ENCODE data around the gene BICD1. TPM values are rescaled to one million over a fixed set of nuclear protein-coding genes. Genes with fewer than 3 reads are reported as not detected.

Gene BICD1
- total and polyA plus RNA-seq, 2 of the 13 experiments (the other 11 are each of a cell fraction or from before 2014, with no cell fraction given), result 4.5 to 5.2 TPM

DNA sequence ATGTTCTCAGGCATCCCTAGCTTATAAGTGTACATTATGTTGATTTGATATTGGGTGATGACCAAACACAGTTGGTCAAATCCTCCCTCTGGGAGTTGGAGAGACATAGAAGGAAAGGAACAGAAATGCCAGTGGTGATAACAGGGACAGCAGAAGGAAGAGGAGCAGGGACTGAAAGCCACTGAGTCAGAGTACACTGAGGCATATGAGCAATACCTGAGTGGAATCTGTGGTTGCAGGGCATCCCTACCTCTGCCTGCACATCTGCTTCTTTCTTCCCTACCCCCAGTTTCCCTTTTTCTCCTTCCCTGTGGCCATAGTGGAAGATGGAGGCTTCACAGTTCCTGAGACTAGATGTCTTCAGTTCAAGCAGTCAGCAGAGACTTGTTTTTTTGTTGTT is 44.9 kb downstream of the BICD1 start:
- H3K9me3 ChIP-seq (ENCODE audit: low read length), result no peaks in the 10 kb centered on the region
- TF ChIP-seq POLR2AphosphoS2 (IDR thresholded peaks at IDR 0.05; ENCODE audit: low read depth, low read length), result no peak
- TF ChIP-seq EP300 (IDR thresholded peaks at IDR 0.05; ENCODE audit: low read depth in 2 of 2, low read length in 2 of 2), result no peak
- TF ChIP-seq EP300 (CRISPR knock-in tag; IDR thresholded peaks at IDR 0.05; ENCODE audit: borderline replicate concordance), result no peak
- TF ChIP-seq PHF20 (CRISPR knock-in tag; IDR thresholded peaks at IDR 0.05), result no peak
- TF ChIP-seq ZBTB8A (CRISPR knock-in tag; IDR thresholded peaks at IDR 0.05; ENCODE audit: borderline replicate concordance, low read depth), result no peak
- TF ChIP-seq JUNB (CRISPR knock-in tag; IDR thresholded peaks at IDR 0.05; ENCODE audit: borderline replicate concordance), result no peak
- no peak for TF ChIP-seq TBX2 (CRISPR knock-in tag; IDR thresholded peaks at IDR 0.05; ENCODE audit: borderline replicate concordance)
- H3K4me1 ChIP-seq (ENCODE audit: insufficient read depth, low read length), result no peaks in the 10 kb centered on the region
- H2AFZ ChIP-seq (ENCODE audit: low read length), result no peak overlapping the region
- no TSS peak for BruUV-seq (replicated peaks)
- FAIRE-seq (no peak), ATAC-seq (no peak), DNase-seq (ENCODE audit: low spot score) (no peak)
- no peaks in the 10 kb centered on the region for H3K27me3 ChIP-seq (ENCODE audit: control insufficient read depth in 1 of 2, insufficient read depth in 2 of 2, low read length in 2 of 2)
- no peak overlapping the region for H3K9ac ChIP-seq (ENCODE audit: insufficient read depth, low read depth, low read length)
- intact Hi-C loops (cut with micrococcal nuclease; ENCODE audit: unreplicated experiment), result no loop called here
- no peaks in the 10 kb centered on the region for H3K79me2 ChIP-seq (ENCODE audit: insufficient read depth, low read length)
- ChIA-PET CTCF (ENCODE audit: low intra/inter-chr PET ratio, low total read pairs) (no interaction called here), POLR2A (no interaction called here)
- no peaks in the 10 kb centered on the region for H4K20me1 ChIP-seq (ENCODE audit: insufficient read depth, low read length)
- H3K4me3 ChIP-seq (replicated peaks in 1 of 3; ENCODE audit: insufficient read depth in 1 of 3, low read depth in 2 of 3, low read length in 3 of 3), result no peak overlapping the region
- in situ Hi-C loops (cut with HindIII; ENCODE audit: extremely low pct_ligation_motif_present, low pct_unique_long_range_greater_than_20kb), result no loop called here
- no peak overlapping the region for H3K27ac ChIP-seq (ENCODE audit: extremely low read length, insufficient read depth, low read length)
- no peak overlapping the region for H3K4me2 ChIP-seq (ENCODE audit: low read depth, low read length)
- H3K36me3 ChIP-seq (replicated peaks in 1 of 2; ENCODE audit: control insufficient read depth in 1 of 2, insufficient read depth in 2 of 2, low read length in 2 of 2), result no peaks in the 10 kb centered on the region

DNA sequence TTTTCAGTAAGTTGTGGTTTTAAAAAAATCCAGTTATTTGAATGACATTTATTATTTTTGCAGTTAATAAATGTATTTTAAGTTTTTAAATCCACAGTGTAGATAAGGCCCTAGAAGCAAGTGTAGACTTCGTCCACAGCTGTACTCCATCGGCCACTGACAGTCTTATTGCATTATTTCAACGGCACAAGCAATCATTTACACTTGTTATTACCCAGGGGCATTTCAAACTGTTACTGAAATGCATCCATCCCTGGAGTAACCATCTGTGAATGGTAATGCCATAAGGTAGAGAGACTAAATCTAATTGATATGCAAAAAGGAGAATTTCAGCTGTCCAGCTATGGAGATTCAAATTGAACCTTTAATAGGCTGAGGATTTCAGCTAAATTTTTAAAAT is 48.4 kb downstream of the BICD1 start:
- Histone ChIP-seq H3K36me3 (replicated peaks in 1 of 2; ENCODE audit: control insufficient read depth in 1 of 2, insufficient read depth in 2 of 2, low read length in 2 of 2) (no peaks in the 10 kb centered on the region), H3K4me1 (ENCODE audit: insufficient read depth, low read length) (no peaks in the 10 kb centered on the region), H3K9me3 (ENCODE audit: low read length) (no peaks in the 10 kb centered on the region), H3K79me2 (ENCODE audit: insufficient read depth, low read length) (no peaks in the 10 kb centered on the region), H3K27ac (ENCODE audit: extremely low read length, insufficient read depth, low read length) (no peak overlapping the region), H2AFZ (ENCODE audit: low read length) (no peak overlapping the region), H3K4me3 (replicated peaks in 1 of 3; ENCODE audit: insufficient read depth in 1 of 3, low read depth in 2 of 3, low read length in 3 of 3) (no peak overlapping the region), H3K27me3 (ENCODE audit: control insufficient read depth in 1 of 2, insufficient read depth in 2 of 2, low read length in 2 of 2) (no peaks in the 10 kb centered on the region), H3K4me2 (ENCODE audit: low read depth, low read length) (no peak overlapping the region), H4K20me1 (ENCODE audit: insufficient read depth, low read length) (no peaks in the 10 kb centered on the region), H3K9ac (ENCODE audit: insufficient read depth, low read depth, low read length) (no peak overlapping the region)
- TF ChIP-seq FLYWCH1 (CRISPR knock-in tag; IDR thresholded peaks at IDR 0.05) (no peak), RBAK (CRISPR knock-in tag; IDR thresholded peaks at IDR 0.05) (no peak)
- POLR2A ChIA-PET, result no interaction called here
- in situ Hi-C loops (cut with HindIII; ENCODE audit: extremely low pct_ligation_motif_present, low pct_unique_long_range_greater_than_20kb) (no loop called here), intact Hi-C loops (cut with micrococcal nuclease; ENCODE audit: unreplicated experiment) (no loop called here)
- ATAC-seq (no peak), FAIRE-seq (no peak), DNase-seq (ENCODE audit: low spot score) (no peak)
- CTCF ChIA-PET (ENCODE audit: low intra/inter-chr PET ratio, low total read pairs), result no interaction called here
- 92% methylated on average over 3 of the region's 3 CpGs for WGBS (ENCODE audit: low lambda C conversion rate)
- no TSS peak for BruUV-seq (replicated peaks)

Measured in HepG2 (cell line).